ENCODE results near the gene CDK1.

CDK1 gene

DNA sequence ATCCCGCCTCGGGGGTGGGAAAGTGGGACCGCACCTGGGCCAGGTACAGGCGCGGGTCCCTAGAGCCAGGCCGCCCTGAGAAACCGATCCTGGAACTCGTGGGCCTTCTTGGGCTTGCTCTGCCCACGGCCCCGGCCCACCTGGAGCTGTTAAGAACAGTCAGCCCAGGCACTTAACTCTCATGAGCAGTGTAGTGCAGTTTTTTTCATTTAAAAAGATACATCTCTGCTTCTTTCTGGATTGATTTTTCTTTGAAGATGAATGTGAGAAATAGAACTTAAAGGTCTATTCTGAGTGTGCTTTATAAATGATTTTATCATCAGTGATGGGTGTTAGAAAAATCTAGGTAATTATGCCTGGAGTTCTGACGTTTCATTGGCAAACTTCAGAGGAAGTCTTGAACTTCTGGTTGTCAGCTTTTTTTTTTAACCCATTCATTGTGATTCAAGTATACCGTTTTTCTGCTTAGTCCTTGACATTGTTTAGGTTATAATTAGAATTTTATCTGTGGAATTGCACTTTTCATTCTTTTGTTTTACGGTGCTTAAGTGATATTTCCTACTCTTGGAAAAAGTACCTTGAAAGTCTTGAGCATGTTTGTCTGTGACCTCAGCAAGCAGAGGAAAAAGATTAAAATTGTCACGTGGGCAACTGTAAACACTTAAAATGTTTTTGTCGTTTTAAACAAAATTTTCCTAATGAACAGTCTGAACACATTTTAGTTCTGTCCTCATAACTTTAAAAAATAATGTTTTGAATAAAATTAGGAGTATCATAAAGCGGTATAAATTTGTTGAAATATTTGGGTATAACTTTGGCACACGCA, 906 bp downstream of the CDK1 start:
- peak overlapping the region; percentile 84 for H3K9ac ChIP-seq (ENCODE audit: low read depth, low read length)
- H3K4me1 ChIP-seq (ENCODE audit: control insufficient read depth, insufficient read depth, low read length): peaks cover 4% of the 10 kb centered on the region
- H3K4me3 ChIP-seq (ENCODE audit: low read depth, low read length): peak overlapping the region; percentile 77
- H3K36me3 ChIP-seq (ENCODE audit: control insufficient read depth, insufficient read depth, low read length): no peaks in the 10 kb centered on the region
- H3K9me3 ChIP-seq (ENCODE audit: control insufficient read depth, insufficient read depth, low read length): no peaks in the 10 kb centered on the region
- H3K27me3 ChIP-seq (ENCODE audit: control insufficient read depth, insufficient read depth, low read length): no peaks in the 10 kb centered on the region

GRCh38 chr10:60781661-60782060, 3.4 kb downstream of the CDK1 start:
- Histone ChIP-seq H3K9ac (ENCODE audit: low read depth, low read length) (no peak overlapping the region), H3K27me3 (ENCODE audit: control insufficient read depth, insufficient read depth, low read length) (no peaks in the 10 kb centered on the region), H3K4me3 (ENCODE audit: low read depth, low read length) (peak overlapping the region; percentile 6), H3K4me1 (ENCODE audit: control insufficient read depth, insufficient read depth, low read length) (peaks cover 4% of the 10 kb centered on the region), H3K36me3 (ENCODE audit: control insufficient read depth, insufficient read depth, low read length) (no peaks in the 10 kb centered on the region), H3K9me3 (ENCODE audit: control insufficient read depth, insufficient read depth, low read length) (no peaks in the 10 kb centered on the region)

DNA sequence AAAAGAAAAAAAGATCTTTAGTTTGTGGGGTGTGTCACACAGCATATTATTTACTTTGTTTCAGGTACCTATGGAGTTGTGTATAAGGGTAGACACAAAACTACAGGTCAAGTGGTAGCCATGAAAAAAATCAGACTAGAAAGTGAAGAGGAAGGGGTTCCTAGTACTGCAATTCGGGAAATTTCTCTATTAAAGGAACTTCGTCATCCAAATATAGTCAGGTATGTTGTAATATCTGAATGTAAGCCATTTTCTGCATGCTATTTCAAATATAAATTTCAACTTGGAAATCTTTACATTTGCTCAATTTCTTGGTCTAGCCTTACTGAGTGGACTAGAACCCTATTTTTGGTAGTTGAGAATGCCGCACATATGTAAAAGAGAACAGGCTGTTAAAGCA, 6.4 kb downstream of the CDK1 start:
- H3K36me3 ChIP-seq (ENCODE audit: control insufficient read depth, insufficient read depth, low read length): peaks cover 3% of the 10 kb centered on the region
- no peak overlapping the region for H3K4me3 ChIP-seq (ENCODE audit: low read depth, low read length)
- no peaks in the 10 kb centered on the region for H3K9me3 ChIP-seq (ENCODE audit: control insufficient read depth, insufficient read depth, low read length)
- peaks cover 4% of the 10 kb centered on the region for H3K4me1 ChIP-seq (ENCODE audit: control insufficient read depth, insufficient read depth, low read length)
- no peaks in the 10 kb centered on the region for H3K27me3 ChIP-seq (ENCODE audit: control insufficient read depth, insufficient read depth, low read length)
- H3K9ac ChIP-seq (ENCODE audit: low read depth, low read length): no peak overlapping the region

DNA sequence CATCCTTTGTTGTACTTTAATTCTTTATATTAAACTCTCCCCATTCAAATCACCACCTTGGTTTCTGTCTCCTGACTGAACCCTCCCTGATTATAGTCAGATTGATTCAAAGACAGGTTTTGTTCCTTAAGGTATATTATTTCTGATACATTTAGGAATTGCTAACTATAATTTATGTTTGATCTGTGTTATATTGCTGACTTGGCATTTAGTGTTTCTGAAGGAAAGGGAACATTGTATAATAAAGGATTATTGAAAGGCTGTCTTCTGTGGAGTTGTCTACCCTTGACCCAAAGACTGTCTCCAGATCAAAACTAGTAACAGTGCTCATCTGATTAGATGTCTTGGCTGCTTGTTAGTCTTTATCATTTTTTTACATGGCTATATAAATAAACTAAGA, 10.3 kb downstream of the CDK1 start:
- H3K4me1 ChIP-seq (ENCODE audit: control insufficient read depth, insufficient read depth, low read length): no peaks in the 10 kb centered on the region

DNA sequence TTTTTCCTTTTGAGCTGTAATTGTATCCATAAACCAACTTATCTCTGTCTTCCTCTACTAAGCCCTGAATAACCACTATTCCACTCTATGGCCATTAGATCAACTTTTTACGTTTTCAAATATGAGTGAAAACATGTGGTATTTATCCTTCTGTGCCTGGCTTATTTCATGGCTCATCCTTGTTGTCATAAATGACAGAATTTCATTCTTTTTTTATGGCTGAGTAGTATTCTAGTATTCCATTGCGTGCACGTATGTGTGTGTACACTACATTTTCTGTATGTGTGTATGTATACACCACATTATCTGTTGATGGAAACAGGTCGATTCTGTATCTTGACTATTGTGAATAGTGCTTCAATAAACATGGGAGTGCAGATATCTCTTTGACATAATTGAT, 11.1 kb downstream of the CDK1 start:
- no peaks in the 10 kb centered on the region for H3K9me3 ChIP-seq (ENCODE audit: control insufficient read depth, insufficient read depth, low read length)
- H3K9ac ChIP-seq (ENCODE audit: low read depth, low read length): no peak overlapping the region
- no peaks in the 10 kb centered on the region for H3K27me3 ChIP-seq (ENCODE audit: control insufficient read depth, insufficient read depth, low read length)
- H3K4me1 ChIP-seq (ENCODE audit: control insufficient read depth, insufficient read depth, low read length): no peaks in the 10 kb centered on the region
- H3K36me3 ChIP-seq (ENCODE audit: control insufficient read depth, insufficient read depth, low read length): peaks cover 3% of the 10 kb centered on the region
- H3K4me3 ChIP-seq (ENCODE audit: low read depth, low read length): no peak overlapping the region

More for the DNA sequence above, 10.3 kb downstream of the CDK1 start:
- H3K4me3 ChIP-seq (ENCODE audit: low read depth, low read length): no peak overlapping the region
- no peak overlapping the region for H3K9ac ChIP-seq (ENCODE audit: low read depth, low read length)
- H3K36me3 ChIP-seq (ENCODE audit: control insufficient read depth, insufficient read depth, low read length): peaks cover 3% of the 10 kb centered on the region
- no peaks in the 10 kb centered on the region for H3K9me3 ChIP-seq (ENCODE audit: control insufficient read depth, insufficient read depth, low read length)
- H3K27me3 ChIP-seq (ENCODE audit: control insufficient read depth, insufficient read depth, low read length): no peaks in the 10 kb centered on the region

- Histone ChIP-seq H3K27me3 (ENCODE audit: control insufficient read depth, insufficient read depth, low read length) (no peaks in the 10 kb centered on the region), H3K4me3 (ENCODE audit: low read depth, low read length) (no peak overlapping the region), H3K36me3 (ENCODE audit: control insufficient read depth, insufficient read depth, low read length) (no peaks in the 10 kb centered on the region), H3K9me3 (ENCODE audit: control insufficient read depth, insufficient read depth, low read length) (no peaks in the 10 kb centered on the region), H3K4me1 (ENCODE audit: control insufficient read depth, insufficient read depth, low read length) (no peaks in the 10 kb centered on the region), H3K9ac (ENCODE audit: low read depth, low read length) (no peak overlapping the region)
Observed at GRCh38 chr10:60794953-60795352, 16.7 kb downstream of the CDK1 start.

DNA sequence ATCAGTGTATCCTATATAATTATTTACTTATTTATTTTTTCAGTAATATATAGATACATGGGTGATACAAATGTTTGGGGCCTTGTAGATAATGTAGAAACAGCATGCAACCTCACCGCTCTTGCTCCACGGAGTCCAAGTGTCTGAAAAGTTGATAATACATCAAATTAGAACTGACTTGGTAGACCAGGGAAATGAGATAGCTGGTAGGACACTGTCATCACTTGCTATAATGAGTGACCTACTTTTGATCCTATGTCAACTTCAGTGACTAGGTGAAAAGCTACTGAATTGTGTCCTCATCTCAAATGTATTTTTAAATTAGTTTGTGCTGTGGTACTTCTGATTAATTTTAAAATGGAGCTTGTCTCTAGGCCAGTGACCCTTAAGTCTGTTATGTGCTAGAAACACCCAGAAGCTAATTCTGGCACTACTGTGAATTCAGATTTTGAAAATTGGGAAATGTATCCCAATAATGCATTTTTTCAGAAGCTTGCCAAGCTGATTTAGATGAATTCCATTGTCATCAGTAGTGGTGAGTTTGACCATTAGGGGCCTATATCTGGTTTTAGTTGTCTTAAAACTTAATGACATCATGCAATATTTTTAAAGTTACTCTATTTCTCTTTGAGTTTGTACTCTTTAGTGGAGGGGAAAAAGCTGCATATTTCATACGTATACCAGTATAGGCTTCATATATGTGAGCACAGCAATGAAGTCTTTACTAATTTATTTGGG, 17.4 kb downstream of the CDK1 start:
- H3K4me1 ChIP-seq (ENCODE audit: control insufficient read depth, insufficient read depth, low read length): no peaks in the 10 kb centered on the region
- H3K36me3 ChIP-seq (ENCODE audit: control insufficient read depth, insufficient read depth, low read length): no peaks in the 10 kb centered on the region
- H3K9me3 ChIP-seq (ENCODE audit: control insufficient read depth, insufficient read depth, low read length): no peaks in the 10 kb centered on the region
- no peaks in the 10 kb centered on the region for H3K27me3 ChIP-seq (ENCODE audit: control insufficient read depth, insufficient read depth, low read length)
- no peak overlapping the region for H3K4me3 ChIP-seq (ENCODE audit: low read depth, low read length)
- H3K9ac ChIP-seq (ENCODE audit: low read depth, low read length): no peak overlapping the region

DNA sequence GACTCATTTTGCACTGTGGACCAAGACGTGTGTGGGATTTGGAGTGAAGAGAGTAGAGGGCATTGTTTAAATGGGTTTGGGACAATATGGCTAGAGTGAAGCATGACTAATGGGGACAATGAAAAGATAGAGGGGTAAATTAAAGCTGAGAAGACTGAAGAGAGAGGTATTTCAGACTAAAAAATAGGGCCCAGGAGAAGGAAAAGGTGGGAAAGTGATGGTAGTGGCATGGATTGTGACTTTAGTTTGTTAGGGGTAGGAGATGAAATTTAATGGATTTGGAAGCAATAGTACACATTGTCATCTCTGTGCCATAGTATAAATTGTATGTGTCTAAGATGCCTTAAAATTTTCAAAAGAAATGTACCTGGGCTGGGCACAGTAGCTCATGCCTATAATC, 18.2 kb downstream of the CDK1 start:
- no peaks in the 10 kb centered on the region for H3K27me3 ChIP-seq (ENCODE audit: control insufficient read depth, insufficient read depth, low read length)
- H3K9me3 ChIP-seq (ENCODE audit: control insufficient read depth, insufficient read depth, low read length): no peaks in the 10 kb centered on the region
- no peak overlapping the region for H3K9ac ChIP-seq (ENCODE audit: low read depth, low read length)
- no peaks in the 10 kb centered on the region for H3K4me1 ChIP-seq (ENCODE audit: control insufficient read depth, insufficient read depth, low read length)
- H3K4me3 ChIP-seq (ENCODE audit: low read depth, low read length): no peak overlapping the region
- H3K36me3 ChIP-seq (ENCODE audit: control insufficient read depth, insufficient read depth, low read length): no peaks in the 10 kb centered on the region

DNA sequence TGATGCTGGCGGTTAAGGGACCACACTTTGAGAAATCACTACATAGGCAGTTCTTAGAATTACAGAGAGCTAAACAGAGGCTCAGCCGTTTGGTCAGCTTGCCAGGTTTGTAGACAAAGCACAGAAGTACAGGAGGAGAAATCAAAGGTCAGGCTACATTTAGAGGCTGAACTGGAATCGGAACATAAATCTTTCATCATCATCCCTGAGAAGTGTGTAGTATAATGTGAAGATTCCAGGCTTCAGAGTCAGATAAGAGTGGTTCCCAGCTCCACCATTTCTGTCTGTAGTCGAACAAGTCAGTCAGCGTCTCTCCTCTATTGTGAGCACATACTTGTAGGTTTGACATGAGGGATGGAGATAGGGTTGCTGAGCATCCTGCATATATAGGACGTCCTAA, 18.9 kb downstream of the CDK1 start:
- H3K36me3 ChIP-seq (ENCODE audit: control insufficient read depth, insufficient read depth, low read length): no peaks in the 10 kb centered on the region

GRCh38 chr10:60798031-60798430, 19.8 kb downstream of the CDK1 start:
- Histone ChIP-seq H3K9ac (ENCODE audit: low read depth, low read length) (no peak overlapping the region), H3K36me3 (ENCODE audit: control insufficient read depth, insufficient read depth, low read length) (no peaks in the 10 kb centered on the region), H3K9me3 (ENCODE audit: control insufficient read depth, insufficient read depth, low read length) (no peaks in the 10 kb centered on the region), H3K4me1 (ENCODE audit: control insufficient read depth, insufficient read depth, low read length) (no peaks in the 10 kb centered on the region), H3K27me3 (ENCODE audit: control insufficient read depth, insufficient read depth, low read length) (no peaks in the 10 kb centered on the region), H3K4me3 (ENCODE audit: low read depth, low read length) (no peak overlapping the region)

More for the DNA sequence above, 18.9 kb downstream of the CDK1 start:
- Histone ChIP-seq H3K9me3 (ENCODE audit: control insufficient read depth, insufficient read depth, low read length) (no peaks in the 10 kb centered on the region), H3K27me3 (ENCODE audit: control insufficient read depth, insufficient read depth, low read length) (no peaks in the 10 kb centered on the region), H3K4me3 (ENCODE audit: low read depth, low read length) (no peak overlapping the region), H3K4me1 (ENCODE audit: control insufficient read depth, insufficient read depth, low read length) (no peaks in the 10 kb centered on the region), H3K9ac (ENCODE audit: low read depth, low read length) (no peak overlapping the region)

DNA sequence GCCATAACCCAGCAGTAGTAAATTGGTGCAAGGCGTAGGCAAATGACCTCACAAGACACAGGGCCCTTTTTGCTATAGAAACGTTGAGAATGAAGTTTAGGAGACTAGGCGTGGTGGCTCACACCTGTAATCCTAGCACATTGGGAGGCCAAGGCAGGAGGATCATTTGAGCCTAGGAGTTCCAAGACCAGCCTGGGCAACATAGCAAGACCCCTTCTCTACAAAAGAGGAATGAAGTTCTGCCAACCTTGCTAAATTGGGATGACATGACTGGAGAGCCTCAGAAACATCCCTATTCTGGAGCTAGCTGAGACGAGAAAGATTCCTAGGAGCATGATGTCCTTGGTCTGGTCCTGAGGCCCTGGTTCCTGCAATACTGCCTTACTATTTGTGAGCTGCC, 20.6 kb downstream of the CDK1 start:
- H3K9ac ChIP-seq (ENCODE audit: low read depth, low read length): no peak overlapping the region
- no peak overlapping the region for H3K4me3 ChIP-seq (ENCODE audit: low read depth, low read length)
- H3K27me3 ChIP-seq (ENCODE audit: control insufficient read depth, insufficient read depth, low read length): no peaks in the 10 kb centered on the region
- no peaks in the 10 kb centered on the region for H3K9me3 ChIP-seq (ENCODE audit: control insufficient read depth, insufficient read depth, low read length)
- no peaks in the 10 kb centered on the region for H3K4me1 ChIP-seq (ENCODE audit: control insufficient read depth, insufficient read depth, low read length)
- H3K36me3 ChIP-seq (ENCODE audit: control insufficient read depth, insufficient read depth, low read length): no peaks in the 10 kb centered on the region
